H1 (cell line): ENCODE results near the gene GPSM3.

ENCODE experiments used
- CTCF ChIP-seq, 3 experiments: IDR thresholded peaks; 1 replicate in 2 of 3; 2 replicates in 1 of 3; pipeline versions ENCODE4 v1.5.1 to v1.6.1; 2011; ENCODE audit warnings: low read length in 3 of 3, mild to moderate bottlenecking in 3 of 3, inconsistent platforms in 2 of 3, low read depth in 1 of 3, moderate library complexity in 1 of 3; ENCODE audit not compliant: insufficient read depth in 1 of 3; ENCODE audit errors: control extremely low read depth in 1 of 3
- EP300 ChIP-seq, 2 experiments: IDR thresholded peaks; 1 replicate in 1 of 2; 2 replicates in 1 of 2; pipeline ENCODE4 v1.6.1; 2011 to 2012; ENCODE audit warnings: low read depth in 2 of 2, low read length in 2 of 2, mild to moderate bottlenecking in 2 of 2, borderline replicate concordance in 1 of 2, inconsistent platforms in 1 of 2, moderate library complexity in 1 of 2
- EZH2 ChIP-seq: fragments of 200-600 bp; sonication (generic); IDR thresholded peaks from 2 replicates; pipeline ENCODE4 v1.7.1; 2012; ENCODE audit warnings: low read depth, mild to moderate bottlenecking, moderate library complexity, low read length, inconsistent platforms; ENCODE audit not compliant: severe bottlenecking
- POLR2A ChIP-seq, 2 experiments: IDR thresholded peaks; 1 replicate in 1 of 2; 2 replicates in 1 of 2; pipeline ENCODE4 v1.6.1; 2011; ENCODE audit warnings: low read depth in 2 of 2, low read length in 2 of 2, mild to moderate bottlenecking in 2 of 2; ENCODE audit errors: control extremely low read depth in 1 of 2
- POLR2AphosphoS5 ChIP-seq: IDR thresholded peaks from 2 replicates; pipeline ENCODE4 v1.6.1; 2011; ENCODE audit warnings: low read depth, low read length
- SUZ12 ChIP-seq: fragments of 200-600 bp; sonication (generic); IDR thresholded peaks from 2 replicates; pipeline ENCODE4 v1.6.1; 2012; ENCODE audit warnings: mild to moderate bottlenecking, inconsistent platforms, low read length, moderate library complexity, mixed read lengths
- TAF1 ChIP-seq: IDR thresholded peaks from 2 replicates; pipeline ENCODE4 v1.6.1; 2011; ENCODE audit warnings: mild to moderate bottlenecking, low read depth, low read length
- TEAD4 ChIP-seq: IDR thresholded peaks from 2 replicates; pipeline ENCODE4 v1.6.1; 2012; ENCODE audit warnings: low read depth, low read length, inconsistent platforms, mixed read lengths

DNA sequence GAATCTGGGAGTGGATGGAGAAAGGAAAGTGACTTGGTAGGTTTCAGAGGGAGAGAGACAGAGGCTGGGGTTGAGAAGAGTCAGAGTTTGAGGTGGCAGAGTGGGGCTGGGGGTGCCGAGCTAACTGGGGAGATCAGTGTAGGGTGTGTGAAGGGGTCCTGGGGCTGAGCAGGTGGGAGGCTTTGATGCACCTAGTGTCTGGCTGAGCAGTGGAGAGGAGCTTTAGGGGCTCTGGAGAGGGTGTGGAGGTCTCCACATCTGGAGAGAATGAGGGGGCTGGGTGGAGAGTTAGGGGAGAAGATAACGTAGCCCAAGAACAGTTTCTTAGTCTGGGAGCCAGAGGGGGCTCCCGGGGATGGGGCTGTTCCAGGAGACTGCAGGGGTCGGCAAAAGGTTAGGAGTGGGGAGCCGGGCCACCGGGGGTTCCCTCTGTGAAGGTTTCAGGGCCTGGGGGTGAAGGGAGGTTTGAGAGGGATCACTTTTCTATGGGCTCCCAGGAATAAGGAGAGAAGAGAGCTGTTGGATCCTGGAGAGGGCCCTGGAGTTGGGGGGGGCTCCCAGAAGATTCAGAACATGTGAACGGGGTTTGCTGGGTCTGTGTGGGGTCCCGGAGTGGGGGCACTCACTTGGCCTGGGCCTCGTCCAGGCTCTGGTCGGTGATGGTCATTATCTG, 3.2 kb downstream of the GPSM3 start:
- no peak for TF ChIP-seq EZH2
- no peak for TF ChIP-seq CTCF (IDR thresholded peaks at IDR 0.05; ENCODE audit: control extremely low read depth in 1 of 3, insufficient read depth in 1 of 3, low read depth in 1 of 3, low read length in 3 of 3)
- TF ChIP-seq TAF1 = no peak
- no peak for TF ChIP-seq POLR2AphosphoS5
- no peak for TF ChIP-seq TEAD4
- no peak for TF ChIP-seq POLR2A (IDR thresholded peaks at IDR 0.05; ENCODE audit: control extremely low read depth in 1 of 2, low read depth in 2 of 2, low read length in 2 of 2)
- TF ChIP-seq EP300 (IDR thresholded peaks at IDR 0.05; ENCODE audit: borderline replicate concordance in 1 of 2, low read depth in 2 of 2, low read length in 2 of 2) = no peak
- TF ChIP-seq SUZ12 = no peak
